H1 (cell line): Measurements from ENCODE around the gene NUTM2F. TPM values are rescaled to one million over a fixed set of nuclear protein-coding genes. Genes with fewer than 3 reads are reported as not detected.

Experiments
- polyA plus RNA-seq, 7 experiments: library from polyadenylated mRNA; depleted of rRNA in 3 of 7; stranded (reverse) in 5 of 7; unstranded in 2 of 7; fragments of >200 nt in 5 of 7; fragments of 200-250 nt in 2 of 7; gene quantifications; 1 replicate in 5 of 7; 2 replicates in 1 of 7; 4 replicates in 1 of 7; pipeline versions ENCODE4 v1.2.1 to v1.2.3, GENCODE V29; 2011 to 2013; ENCODE audit warnings: missing spikeins in 2 of 7, mixed read lengths in 2 of 7
- total RNA-seq: library from RNA; stranded (reverse); fragmentation: NEBNext Ultra II Directional; extraction: Animal tissue kit (Norgen Biotek cat#: 25700); gene quantifications from 2 replicates; pipeline ENCODE4 v1.2.1, GENCODE V29; 2021

Gene NUTM2F
- total and polyA plus RNA-seq, 2 of the 8 experiments (the other 6 are each of a cell fraction or from before 2014, with no cell fraction given), result 0.06 to 0.19 TPM

Other genes starting within 250 kb of the NUTM2F start
- 6.9 and 7.3 TPM in 2 replicates for gene PTPDC1, start 244.2 kb downstream of the NUTM2F start, total RNA-seq
- 3.7 and 4.1 TPM in 2 replicates for gene PTPDC1, start 244.2 kb downstream of the NUTM2F start, polyA plus RNA-seq (2011; rRNA removed)
- gene ZNF169, start 69.3 kb downstream of the NUTM2F start, total RNA-seq, result 5.2 and 7.0 TPM in 2 replicates
- 6.7 and 9.0 TPM in 2 replicates for gene ZNF169, start 69.3 kb downstream of the NUTM2F start, polyA plus RNA-seq (2011; rRNA removed)
- gene PCAT7, start 226.4 kb upstream of the NUTM2F start, total RNA-seq, result 2.3 and 3.2 TPM in 2 replicates
- 3.8 and 4.1 TPM in 2 replicates for gene PCAT7, start 226.4 kb upstream of the NUTM2F start, polyA plus RNA-seq (2011; rRNA removed)